Colonic mucosa (tissue), 4 donors: ENCODE data around the gene CORO7. TPM values are rescaled to one million over a fixed set of nuclear protein-coding genes. Genes with fewer than 3 reads are reported as not detected.

Experiments
- DNase-seq: peaks from one replicate; pipeline ENCODE4 v3.0.0-alpha.2; 2020
- H3K27ac ChIP-seq: fragments of 200-600 bp; one replicate; pipeline ENCODE4 v1.8.0; 2021
- H3K27me3 ChIP-seq: fragments of 200-600 bp; one replicate; pipeline ENCODE4 v1.8.0; 2021
- H3K36me3 ChIP-seq: fragments of 200-600 bp; one replicate; pipeline ENCODE4 v1.8.0; 2021
- H3K4me1 ChIP-seq: fragments of 200-600 bp; one replicate; pipeline ENCODE4 v1.8.0; 2021; ENCODE audit warnings: mild to moderate bottlenecking
- H3K4me3 ChIP-seq: fragments of 200-600 bp; one replicate; pipeline ENCODE4 v1.8.0; 2021
- H3K9ac ChIP-seq, 2 donors: one replicate each; pipeline ENCODE4 v1.7.0; 2013; ENCODE audit warnings: control low read depth in 2 of 2, low read depth in 2 of 2, low read length in 2 of 2
- H3K9me3 ChIP-seq: fragments of 200-600 bp; one replicate; pipeline ENCODE4 v1.8.0; 2021
- CTCF ChIP-seq: fragments of 200-600 bp; IDR thresholded peaks from one replicate; pipeline ENCODE4 v1.8.0; 2022; ENCODE audit warnings: antibody characterized with exemption, mild to moderate bottlenecking
- intact Hi-C: fragments of 100-400 bp; cut with DNase I; formaldehyde crosslinking; loops from one replicate; pipeline ENCODE4 v1.14.1; 2022
- total RNA-seq, 2 donors: library from RNA; stranded (reverse); fragmentation: NEBNext Ultra II Directional in 1 of 2; extraction: Animal tissue kit (Norgen Biotek cat#: 25700) in 1 of 2; gene quantifications; one replicate each; pipeline ENCODE4 v1.2.1, GENCODE V29; 2021
- donor health status: healthy.
- donor health status: DM: no; HTN: no; CAD: no.
- donor health status: DM: no; HTN: no; CAD: no.

Gene CORO7
- total RNA-seq, 2 donors from 2014 or later: 37.2 to 55.9 TPM

GRCh38 chr16:4455081-4455480 is 38.7 kb upstream of the CORO7 start:
- Histone ChIP-seq H3K27me3 (no peaks in the 10 kb centered on the region), H3K9me3 (no peaks in the 10 kb centered on the region), H3K36me3 (peaks cover 8% of the 10 kb centered on the region), H3K9ac (no peak overlapping the region), H3K4me1 (no peaks in the 10 kb centered on the region), H3K4me3 (no peak overlapping the region), H3K27ac (no peak overlapping the region)
- intact Hi-C loops: no loop called here
- no peak for TF ChIP-seq CTCF
- DNase-seq: no peak

- Histone ChIP-seq H3K36me3 (peaks cover 10% of the 10 kb centered on the region), H3K27me3 (no peaks in the 10 kb centered on the region), H3K27ac (no peak overlapping the region), H3K9me3 (no peaks in the 10 kb centered on the region), H3K4me1 (no peaks in the 10 kb centered on the region), H3K9ac (no peak overlapping the region), H3K4me3 (no peak overlapping the region)
- TF ChIP-seq CTCF: no peak
- intact Hi-C loops: no loop called here
- DNase-seq: no peak
Observed at GRCh38 chr16:4454623-4455022, 38.2 kb upstream of the CORO7 start.

- DNase-seq: no peak
- intact Hi-C loops: no loop called here
- Histone ChIP-seq H3K9ac (no peak overlapping the region), H3K4me1 (no peaks in the 10 kb centered on the region), H3K36me3 (peaks cover 10% of the 10 kb centered on the region), H3K4me3 (no peak overlapping the region), H3K27ac (no peak overlapping the region), H3K27me3 (no peaks in the 10 kb centered on the region), H3K9me3 (no peaks in the 10 kb centered on the region)
- TF ChIP-seq CTCF: no peak
Observed at GRCh38 chr16:4452674-4453073, 36.3 kb upstream of the CORO7 start.

- H3K4me1 ChIP-seq: no peaks in the 10 kb centered on the region
- DNase-seq: no peak
- H3K9me3 ChIP-seq: no peaks in the 10 kb centered on the region
- H3K4me3 ChIP-seq: no peak overlapping the region
- peaks cover 10% of the 10 kb centered on the region for H3K36me3 ChIP-seq
- no peaks in the 10 kb centered on the region for H3K27me3 ChIP-seq
- TF ChIP-seq CTCF: no peak
- no peak overlapping the region for H3K9ac ChIP-seq
- intact Hi-C loops: no loop called here
- no peak overlapping the region for H3K27ac ChIP-seq
Observed at GRCh38 chr16:4450931-4451519, 34.6 kb upstream of the CORO7 start.

GRCh38 chr16:4450430-4450829 is 34.0 kb upstream of the CORO7 start:
- TF ChIP-seq CTCF: no peak
- DNase-seq: no peak
- Histone ChIP-seq H3K9ac (no peak overlapping the region), H3K27ac (no peak overlapping the region), H3K4me1 (no peaks in the 10 kb centered on the region), H3K27me3 (no peaks in the 10 kb centered on the region), H3K4me3 (no peak overlapping the region), H3K36me3 (peaks cover 10% of the 10 kb centered on the region), H3K9me3 (no peaks in the 10 kb centered on the region)
- intact Hi-C loops: no loop called here
